HepG2 (cell line): ENCODE measurements around the gene PHKG2.

ENCODE experiments used
- ATF1 ChIP-seq: IDR thresholded peaks from 2 replicates; pipeline ENCODE4 v1.6.1; 2016; ENCODE audit warnings: mild to moderate bottlenecking, control low read depth
- BHLHE40 ChIP-seq: IDR thresholded peaks from 2 replicates; pipeline ENCODE4 v1.6.1; 2011; ENCODE audit warnings: low read length, improper control_type of control experiment
- CBX1 ChIP-seq: IDR thresholded peaks from one replicate; pipeline ENCODE4 v1.6.1; 2016; ENCODE audit warnings: antibody characterized with exemption, low read depth
- FOXK2 ChIP-seq: fragments of 450-650 bp; IDR thresholded peaks from 2 replicates; pipeline ENCODE4 v1.6.1; 2016
- KLF9 ChIP-seq: IDR thresholded peaks from 2 replicates; pipeline ENCODE4 v1.6.1; 2016; ENCODE audit warnings: low read depth
- SMC3 ChIP-seq: IDR thresholded peaks from 2 replicates; pipeline ENCODE4 v1.6.1; 2011; ENCODE audit warnings: low read length, improper control_type of control experiment
- SP1 ChIP-seq, 2 experiments: fragments of 450-650 bp in 1 of 2; sonication (generic) in 1 of 2; formaldehyde crosslinking in 1 of 2; IDR thresholded peaks; 2 replicates each; pipeline versions ENCODE4 v1.4.0 to v1.6.1; 2016 to 2020; ENCODE audit warnings: missing genetic modification reagents in 1 of 2
- YY1 ChIP-seq: IDR thresholded peaks from 2 replicates; pipeline ENCODE4 v1.6.1; 2011; ENCODE audit warnings: low read length, low read depth, moderate library complexity, mild to moderate bottlenecking; ENCODE audit not compliant: insufficient read depth, insufficient replicate concordance
- ZFP36 ChIP-seq: fragments of 150-350 bp; IDR thresholded peaks from 2 replicates; pipeline ENCODE4 v1.6.1; 2018; ENCODE audit warnings: borderline replicate concordance, low read length, low read depth; ENCODE audit not compliant: partially characterized antibody
- ZNF605 ChIP-seq: sonication (generic); formaldehyde crosslinking; IDR thresholded peaks from 2 replicates; pipeline ENCODE4 v1.8.0; 2022; ENCODE audit warnings: mild to moderate bottlenecking, missing genetic modification reagents
- ZNF773 ChIP-seq: sonication (generic); formaldehyde crosslinking; IDR thresholded peaks from 2 replicates; pipeline ENCODE4 v1.4.0; 2020; ENCODE audit warnings: missing genetic modification reagents, borderline replicate concordance
- TF ChIP-seq, protein P1 (sequence below), 2 experiments: sonication (generic) in 1 of 2; formaldehyde crosslinking in 1 of 2; IDR thresholded peaks; 2 replicates each; pipeline versions ENCODE4 v1.5.1 to v1.6.1; 2011 to 2020; ENCODE audit warnings: borderline replicate concordance in 1 of 2, low read depth in 1 of 2, low read length in 1 of 2, mild to moderate bottlenecking in 1 of 2, missing genetic modification reagents in 1 of 2, moderate library complexity in 1 of 2
- TF ChIP-seq, protein P2 (sequence below): sonication (generic); formaldehyde crosslinking; IDR thresholded peaks from 2 replicates; pipeline ENCODE4 v1.5.0; 2020; ENCODE audit warnings: mild to moderate bottlenecking, missing genetic modification reagents, moderate library complexity
- TF ChIP-seq, protein P3 (sequence below): sonication (generic); formaldehyde crosslinking; IDR thresholded peaks from 2 replicates; pipeline ENCODE4 v1.4.0; 2020; ENCODE audit warnings: mild to moderate bottlenecking, missing genetic modification reagents

DNA sequence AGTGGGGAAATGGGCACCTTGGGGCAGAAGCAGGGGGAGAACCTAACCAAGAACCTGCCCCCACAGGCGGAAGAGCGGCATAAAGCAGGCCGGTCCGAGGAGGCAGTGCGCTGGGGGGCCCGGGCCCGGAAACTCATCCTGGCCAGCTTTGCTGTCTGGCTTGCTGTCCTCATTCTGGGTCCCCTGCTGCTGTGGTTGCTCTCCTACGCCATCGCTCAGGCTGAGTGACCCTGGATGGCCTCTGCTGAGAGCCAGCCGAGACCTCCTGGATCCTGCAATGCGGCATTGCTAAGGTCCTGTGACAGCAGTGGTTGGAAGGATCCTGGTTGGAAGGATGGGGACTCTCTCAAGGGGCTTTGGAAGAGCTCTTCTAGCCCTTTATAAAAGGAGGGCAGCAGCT is 4.5 kb upstream of the PHKG2 start:
- TF ChIP-seq ZNF773 (no peak), YY1 (no peak), ZFP36 (no peak), SP1 (IDR thresholded peaks at IDR 0.05) (no peak), SP1 (CRISPR knock-in tag; IDR thresholded peaks at IDR 0.05) (no peak), SMC3 (no peak), ATF1 (CRISPR knock-in tag) (no peak), CBX1 (no peak), BHLHE40 (no peak), FOXK2 (no peak), ZNF605 (CRISPR knock-in tag) (no peak), KLF9 (CRISPR knock-in tag) (no peak)
- TF ChIP-seq, protein P1, sequence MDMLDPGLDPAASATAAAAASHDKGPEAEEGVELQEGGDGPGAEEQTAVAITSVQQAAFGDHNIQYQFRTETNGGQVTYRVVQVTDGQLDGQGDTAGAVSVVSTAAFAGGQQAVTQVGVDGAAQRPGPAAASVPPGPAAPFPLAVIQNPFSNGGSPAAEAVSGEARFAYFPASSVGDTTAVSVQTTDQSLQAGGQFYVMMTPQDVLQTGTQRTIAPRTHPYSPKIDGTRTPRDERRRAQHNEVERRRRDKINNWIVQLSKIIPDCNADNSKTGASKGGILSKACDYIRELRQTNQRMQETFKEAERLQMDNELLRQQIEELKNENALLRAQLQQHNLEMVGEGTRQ (IDR thresholded peaks at IDR 0.05; ENCODE audit: low read depth, low read length), result no peak
- TF ChIP-seq, protein P1 (CRISPR knock-in tag; IDR thresholded peaks at IDR 0.05; ENCODE audit: borderline replicate concordance), result no peak
- TF ChIP-seq, protein P2, sequence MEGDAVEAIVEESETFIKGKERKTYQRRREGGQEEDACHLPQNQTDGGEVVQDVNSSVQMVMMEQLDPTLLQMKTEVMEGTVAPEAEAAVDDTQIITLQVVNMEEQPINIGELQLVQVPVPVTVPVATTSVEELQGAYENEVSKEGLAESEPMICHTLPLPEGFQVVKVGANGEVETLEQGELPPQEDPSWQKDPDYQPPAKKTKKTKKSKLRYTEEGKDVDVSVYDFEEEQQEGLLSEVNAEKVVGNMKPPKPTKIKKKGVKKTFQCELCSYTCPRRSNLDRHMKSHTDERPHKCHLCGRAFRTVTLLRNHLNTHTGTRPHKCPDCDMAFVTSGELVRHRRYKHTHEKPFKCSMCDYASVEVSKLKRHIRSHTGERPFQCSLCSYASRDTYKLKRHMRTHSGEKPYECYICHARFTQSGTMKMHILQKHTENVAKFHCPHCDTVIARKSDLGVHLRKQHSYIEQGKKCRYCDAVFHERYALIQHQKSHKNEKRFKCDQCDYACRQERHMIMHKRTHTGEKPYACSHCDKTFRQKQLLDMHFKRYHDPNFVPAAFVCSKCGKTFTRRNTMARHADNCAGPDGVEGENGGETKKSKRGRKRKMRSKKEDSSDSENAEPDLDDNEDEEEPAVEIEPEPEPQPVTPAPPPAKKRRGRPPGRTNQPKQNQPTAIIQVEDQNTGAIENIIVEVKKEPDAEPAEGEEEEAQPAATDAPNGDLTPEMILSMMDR (CRISPR knock-in tag), result no peak
- TF ChIP-seq, protein P3, sequence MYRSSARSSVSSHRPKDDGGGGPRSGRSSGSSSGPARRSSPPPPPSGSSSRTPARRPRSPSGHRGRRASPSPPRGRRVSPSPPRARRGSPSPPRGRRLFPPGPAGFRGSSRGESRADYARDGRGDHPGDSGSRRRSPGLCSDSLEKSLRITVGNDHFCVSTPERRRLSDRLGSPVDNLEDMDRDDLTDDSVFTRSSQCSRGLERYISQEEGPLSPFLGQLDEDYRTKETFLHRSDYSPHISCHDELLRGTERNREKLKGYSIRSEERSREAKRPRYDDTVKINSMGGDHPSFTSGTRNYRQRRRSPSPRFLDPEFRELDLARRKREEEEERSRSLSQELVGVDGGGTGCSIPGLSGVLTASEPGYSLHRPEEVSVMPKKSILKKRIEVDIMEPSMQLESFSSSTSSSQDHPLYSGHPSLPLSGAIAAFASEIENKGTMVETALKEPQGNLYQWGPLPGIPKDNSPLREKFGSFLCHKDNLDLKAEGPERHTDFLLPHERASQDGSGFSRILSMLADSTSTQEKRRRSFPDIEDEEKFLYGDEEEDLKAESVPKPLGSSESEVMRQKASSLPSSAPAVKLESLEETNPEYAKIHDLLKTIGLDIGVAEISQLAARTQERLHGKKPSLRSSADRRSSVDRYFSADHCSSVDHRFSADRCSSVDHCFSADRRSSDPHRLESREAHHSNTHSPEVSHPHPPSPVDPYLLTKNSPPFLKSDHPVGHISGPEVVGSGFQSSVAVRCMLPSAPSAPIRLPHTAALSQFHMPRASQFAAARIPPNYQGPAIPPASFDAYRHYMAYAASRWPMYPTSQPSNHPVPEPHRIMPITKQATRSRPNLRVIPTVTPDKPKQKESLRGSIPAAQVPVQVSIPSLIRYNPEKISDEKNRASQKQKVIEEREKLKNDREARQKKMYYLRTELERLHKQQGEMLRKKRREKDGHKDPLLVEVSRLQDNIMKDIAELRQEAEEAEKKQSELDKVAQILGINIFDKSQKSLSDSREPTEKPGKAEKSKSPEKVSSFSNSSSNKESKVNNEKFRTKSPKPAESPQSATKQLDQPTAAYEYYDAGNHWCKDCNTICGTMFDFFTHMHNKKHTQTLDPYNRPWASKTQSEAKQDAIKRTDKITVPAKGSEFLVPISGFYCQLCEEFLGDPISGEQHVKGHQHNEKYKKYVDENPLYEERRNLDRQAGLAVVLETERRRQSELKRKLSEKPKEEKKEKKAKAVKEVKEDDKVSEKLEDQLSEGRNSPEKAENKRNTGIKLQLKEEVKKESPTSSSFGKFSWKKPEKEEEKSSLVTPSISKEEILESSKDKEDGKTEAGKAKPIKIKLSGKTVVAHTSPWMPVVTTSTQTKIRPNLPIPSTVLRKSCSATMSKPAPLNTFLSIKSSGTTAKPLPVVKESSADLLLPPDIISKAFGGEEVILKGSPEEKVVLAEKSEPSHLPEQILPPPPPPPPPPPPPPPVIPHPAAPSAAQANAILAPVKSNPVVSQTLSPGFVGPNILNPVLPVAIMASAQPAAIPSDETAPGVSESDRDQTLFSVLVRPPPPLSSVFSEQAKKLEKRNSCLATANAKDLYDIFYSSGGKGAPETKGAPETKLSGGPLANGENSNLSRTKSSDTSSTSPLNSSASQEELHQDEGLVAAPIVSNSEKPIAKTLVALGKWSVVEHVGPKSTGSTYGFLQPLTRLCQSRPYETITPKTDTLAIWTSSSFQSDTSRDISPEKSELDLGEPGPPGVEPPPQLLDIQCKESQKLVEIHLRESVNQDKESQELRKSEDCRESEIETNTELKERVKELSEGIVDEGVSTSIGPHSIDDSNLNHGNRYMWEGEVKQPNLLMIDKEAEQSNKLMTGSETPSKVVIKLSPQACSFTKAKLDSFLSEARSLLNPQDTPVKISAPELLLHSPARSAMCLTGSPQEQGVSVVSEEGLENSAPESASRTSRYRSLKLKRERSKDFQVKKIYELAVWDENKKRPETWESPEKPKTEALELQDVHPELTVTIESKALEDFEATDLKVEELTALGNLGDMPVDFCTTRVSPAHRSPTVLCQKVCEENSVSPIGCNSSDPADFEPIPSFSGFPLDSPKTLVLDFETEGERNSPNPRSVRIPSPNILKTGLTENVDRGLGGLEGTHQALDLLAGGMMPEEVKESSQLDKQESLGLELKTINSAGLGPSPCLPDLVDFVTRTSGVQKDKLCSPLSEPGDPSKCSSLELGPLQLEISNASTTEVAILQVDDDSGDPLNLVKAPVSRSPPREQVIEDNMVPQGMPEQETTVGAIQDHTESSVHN (CRISPR knock-in tag), result no peak
